Astrocyte (in vitro differentiated cells and primary cell): ENCODE measurements around the gene CYP20A1.
"Not testable (repeated sequence)": the region's sequence is repeated elsewhere in the genome, so short reads cannot be mapped to it uniquely, and the experiment has no call there.

Source experiments
- EZH2 ChIP-seq: IDR thresholded peaks from 2 replicates; pipeline ENCODE4 v1.6.1; 2012; ENCODE audit warnings: mild to moderate bottlenecking, low read length, inconsistent platforms; ENCODE audit not compliant: insufficient read depth
- TF ChIP-seq, protein P1 (sequence below): IDR thresholded peaks from 2 replicates; pipeline ENCODE4 v1.5.1; 2011; ENCODE audit warnings: low read depth, mild to moderate bottlenecking, inconsistent platforms, low read length, moderate library complexity; ENCODE audit not compliant: insufficient read depth

DNA sequence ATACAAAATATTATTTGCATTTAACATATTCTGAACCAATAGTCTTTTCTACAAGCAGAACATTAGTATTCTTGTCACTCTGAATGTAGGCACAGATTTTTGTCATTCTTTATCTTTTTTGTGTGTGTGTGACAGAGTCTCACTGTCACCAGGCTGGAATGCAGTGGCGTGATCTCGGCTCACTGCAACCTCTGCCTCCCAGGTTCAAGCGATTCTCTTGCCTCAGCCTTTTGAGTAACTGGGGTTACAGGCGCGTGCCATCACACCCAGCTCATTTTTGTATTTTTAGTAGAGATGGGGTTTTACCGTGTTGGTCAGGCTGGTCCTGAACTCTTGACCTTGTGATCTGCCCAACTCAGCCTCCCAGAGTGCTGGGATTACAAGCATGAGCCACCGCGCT lies 63.8 kb downstream of the CYP20A1 start:
- TF ChIP-seq, protein P1, sequence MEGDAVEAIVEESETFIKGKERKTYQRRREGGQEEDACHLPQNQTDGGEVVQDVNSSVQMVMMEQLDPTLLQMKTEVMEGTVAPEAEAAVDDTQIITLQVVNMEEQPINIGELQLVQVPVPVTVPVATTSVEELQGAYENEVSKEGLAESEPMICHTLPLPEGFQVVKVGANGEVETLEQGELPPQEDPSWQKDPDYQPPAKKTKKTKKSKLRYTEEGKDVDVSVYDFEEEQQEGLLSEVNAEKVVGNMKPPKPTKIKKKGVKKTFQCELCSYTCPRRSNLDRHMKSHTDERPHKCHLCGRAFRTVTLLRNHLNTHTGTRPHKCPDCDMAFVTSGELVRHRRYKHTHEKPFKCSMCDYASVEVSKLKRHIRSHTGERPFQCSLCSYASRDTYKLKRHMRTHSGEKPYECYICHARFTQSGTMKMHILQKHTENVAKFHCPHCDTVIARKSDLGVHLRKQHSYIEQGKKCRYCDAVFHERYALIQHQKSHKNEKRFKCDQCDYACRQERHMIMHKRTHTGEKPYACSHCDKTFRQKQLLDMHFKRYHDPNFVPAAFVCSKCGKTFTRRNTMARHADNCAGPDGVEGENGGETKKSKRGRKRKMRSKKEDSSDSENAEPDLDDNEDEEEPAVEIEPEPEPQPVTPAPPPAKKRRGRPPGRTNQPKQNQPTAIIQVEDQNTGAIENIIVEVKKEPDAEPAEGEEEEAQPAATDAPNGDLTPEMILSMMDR, result not testable (repeated sequence)
- TF ChIP-seq EZH2, result not testable (repeated sequence)
